Activated T-cell treated with anti-CD3 and anti-CD28 coated beads, Interleukin-2, amount 50 U/mL, for 4 hours (primary cell): ENCODE data around the gene EPHX1. TPM values are rescaled to one million over a fixed set of nuclear protein-coding genes. Genes with fewer than 3 reads are reported as not detected.

ENCODE experiments used
- ATAC-seq, 2 donors: fragments of 200-7000 bp; cut with Tn5 transposase; one replicate each; pipeline ENCODE4 v1.10.0; 2021
- DNase-seq: peaks from one replicate; pipeline ENCODE4 v3.0.0-alpha.2; 2020
- H3K27me3 Mint-ChIP-seq: one replicate; pipeline ENCODE4 v1.8.0; 2021; ENCODE audit warnings: low read depth, mixed read lengths
- H3K36me3 Mint-ChIP-seq: one replicate; pipeline ENCODE4 v1.8.0; 2022; ENCODE audit warnings: mixed read lengths; ENCODE audit not compliant: insufficient read depth
- H3K4me1 Mint-ChIP-seq: one replicate; pipeline ENCODE4 v1.8.0; 2021; ENCODE audit warnings: low read depth, mixed read lengths
- H3K4me3 Mint-ChIP-seq: one replicate; pipeline ENCODE4 v1.8.0; 2021; ENCODE audit warnings: mild to moderate bottlenecking, moderate library complexity, mixed read lengths
- H3K9me3 Mint-ChIP-seq: one replicate; pipeline ENCODE4 v1.8.0; 2021; ENCODE audit warnings: mixed read lengths
- total RNA-seq, 3 donors: library from RNA; stranded (reverse); gene quantifications; one replicate each; pipeline ENCODE4 v1.2.1, GENCODE V29; 2021

Gene EPHX1
- total RNA-seq, 3 donors from 2014 or later, result 1.8 to 2.2 (median 1.9) TPM

- H3K4me3 Mint-ChIP-seq, result no peak overlapping the region
- no peaks in the 10 kb centered on the region for H3K9me3 Mint-ChIP-seq
- H3K27me3 Mint-ChIP-seq, result no peaks in the 10 kb centered on the region
- ATAC-seq (no peak), DNase-seq (no peak)
- no peaks in the 10 kb centered on the region for H3K36me3 Mint-ChIP-seq
- H3K4me1 Mint-ChIP-seq, result peaks cover 16% of the 10 kb centered on the region
These were observed 78.5 kb downstream of the EPHX1 start for GRCh38 chr1:225888289-225888897.

DNA sequence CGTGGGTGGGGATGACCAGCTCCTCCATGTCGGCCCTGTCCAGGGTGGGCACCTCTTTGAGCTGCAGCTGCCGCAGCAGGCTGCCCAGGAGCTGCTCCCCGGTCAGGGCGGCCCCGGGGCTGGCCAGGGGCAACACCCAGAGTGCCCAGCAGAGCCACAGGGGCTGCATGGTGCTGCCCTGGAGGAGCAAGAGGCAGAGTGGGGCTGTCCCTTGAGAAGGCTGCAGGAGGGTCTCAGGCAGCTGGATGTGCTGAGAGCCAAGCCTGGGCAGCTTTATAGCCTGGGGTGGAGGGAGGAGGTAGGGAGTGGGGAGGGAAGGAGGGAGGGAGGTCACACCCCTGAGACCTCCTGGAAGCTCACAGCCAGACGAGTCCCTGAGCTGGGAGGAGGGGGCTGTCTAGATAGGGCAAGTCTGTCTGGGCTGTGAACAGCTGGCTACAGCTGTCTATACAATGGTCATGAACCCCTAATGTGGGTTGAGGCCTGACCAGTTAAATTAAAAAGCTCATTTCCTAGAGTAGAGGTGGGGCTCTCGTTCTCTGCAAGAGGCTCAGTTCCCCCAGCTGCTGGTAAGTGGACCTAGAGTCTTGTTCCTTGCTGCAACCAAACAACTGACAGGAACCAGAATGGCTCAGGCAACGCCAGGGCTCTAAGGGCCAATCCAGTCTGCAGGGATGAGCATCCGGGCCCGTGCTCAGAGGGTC, 79.1 kb downstream of the EPHX1 start, which contains the start of gene LEFTY1:
Gene LEFTY1, minus strand, starts transcription at position 249 of the 704 bp plus-strand sequence. Its CDS starts 80 bp downstream, at position 169.
- H3K36me3 Mint-ChIP-seq, result no peaks in the 10 kb centered on the region
- no peaks in the 10 kb centered on the region for H3K9me3 Mint-ChIP-seq
- no peaks in the 10 kb centered on the region for H3K27me3 Mint-ChIP-seq
- peaks cover 16% of the 10 kb centered on the region for H3K4me1 Mint-ChIP-seq
- ATAC-seq (no peak), DNase-seq (no peak)
- H3K4me3 Mint-ChIP-seq, result no peak within 1 kb of the TSS

DNA sequence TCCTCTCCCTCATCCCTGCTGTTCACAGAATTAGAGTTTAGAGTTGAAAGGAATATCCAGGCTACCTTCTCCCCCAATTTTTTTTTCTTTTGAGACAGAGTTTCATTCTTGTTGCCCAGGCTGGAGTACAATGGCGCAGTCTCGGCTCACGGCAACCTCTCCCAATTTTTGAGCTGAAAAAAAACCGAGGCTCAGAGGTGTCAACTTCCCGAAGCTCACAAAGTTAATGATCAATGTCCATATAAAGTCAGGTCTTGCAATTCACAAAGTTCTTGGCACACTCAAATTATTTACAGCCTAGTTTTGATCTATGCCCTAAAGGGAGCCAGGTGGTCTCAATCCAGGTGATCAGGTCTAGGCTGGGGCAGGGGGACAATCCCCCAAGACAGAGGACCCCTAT, 79.8 kb downstream of the EPHX1 start:
- Mint-ChIP-seq H3K36me3 (no peaks in the 10 kb centered on the region), H3K27me3 (no peaks in the 10 kb centered on the region), H3K9me3 (no peaks in the 10 kb centered on the region), H3K4me1 (peaks cover 17% of the 10 kb centered on the region), H3K4me3 (no peak overlapping the region)
- no peak for ATAC-seq
- DNase-seq, result no peak

DNA sequence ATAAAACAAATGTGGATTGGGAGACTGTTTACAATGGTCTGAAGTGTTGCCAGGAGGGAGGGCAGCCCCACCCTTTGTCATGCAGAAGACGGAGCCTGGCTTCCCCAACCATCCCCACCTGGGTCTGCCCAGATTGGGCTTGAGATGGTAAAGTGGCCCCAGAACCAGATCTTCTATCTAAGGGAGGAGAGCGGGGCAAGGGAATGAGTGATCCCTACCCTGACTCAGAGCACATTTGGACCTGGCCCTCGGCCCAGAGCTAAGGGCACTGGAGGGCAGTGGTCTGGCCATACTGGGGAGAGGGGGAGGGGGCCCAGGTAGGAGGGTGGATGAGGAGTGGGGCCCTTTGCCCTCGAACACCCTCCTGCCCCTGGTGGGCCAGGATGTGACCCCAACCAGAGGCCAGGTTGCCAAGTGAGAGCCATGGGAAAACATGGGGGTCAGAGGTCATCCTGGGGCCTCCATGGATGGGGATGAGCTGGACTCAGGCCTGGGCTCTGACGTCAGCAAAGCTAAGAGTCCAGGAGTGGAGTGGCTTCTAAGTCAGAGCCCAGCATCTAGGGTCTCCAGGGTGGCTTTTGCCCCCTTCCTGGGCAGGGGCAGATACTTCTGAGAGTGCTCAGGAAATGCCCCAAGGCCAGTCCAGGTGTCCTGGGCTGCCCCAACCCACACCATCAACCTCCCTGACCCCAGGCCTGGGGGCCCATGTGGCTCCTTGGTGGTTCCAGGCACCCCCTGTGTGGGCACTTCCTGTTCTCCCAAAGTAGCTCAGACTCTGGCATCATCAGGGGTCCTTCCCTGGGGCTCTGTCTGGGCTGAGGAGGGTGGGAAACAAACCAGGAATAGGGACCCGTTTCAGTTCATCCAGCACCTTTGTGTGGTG, 80.7 kb downstream of the EPHX1 start:
- Mint-ChIP-seq H3K9me3 (no peaks in the 10 kb centered on the region), H3K27me3 (no peaks in the 10 kb centered on the region), H3K36me3 (no peaks in the 10 kb centered on the region), H3K4me1 (peaks cover 17% of the 10 kb centered on the region), H3K4me3 (no peak overlapping the region)
- ATAC-seq, result no peak
- DNase-seq, result no peak

GRCh38 chr1:225891229-225891972, 81.5 kb downstream of the EPHX1 start:
- H3K36me3 Mint-ChIP-seq, result no peaks in the 10 kb centered on the region
- DNase-seq (no peak), ATAC-seq (no peak)
- H3K4me1 Mint-ChIP-seq, result peaks cover 24% of the 10 kb centered on the region
- H3K4me3 Mint-ChIP-seq, result no peak overlapping the region
- no peaks in the 10 kb centered on the region for H3K9me3 Mint-ChIP-seq
- no peaks in the 10 kb centered on the region for H3K27me3 Mint-ChIP-seq

GRCh38 chr1:225892307-225892706, 82.4 kb downstream of the EPHX1 start:
- Mint-ChIP-seq H3K4me1 (peaks cover 33% of the 10 kb centered on the region), H3K27me3 (no peaks in the 10 kb centered on the region), H3K4me3 (no peak overlapping the region), H3K36me3 (no peaks in the 10 kb centered on the region), H3K9me3 (no peaks in the 10 kb centered on the region)
- DNase-seq (no peak), ATAC-seq (no peak)

Other genes with a start within 250 kb of the EPHX1 start
- 1 to 10 TPM in 2 of 3 donors, under 1 TPM in 1; 0.90 to 1.3 (median 1.1) TPM for gene ENAH, start 157.0 kb upstream of the EPHX1 start, total RNA-seq
- gene SRP9, start 32.3 kb upstream of the EPHX1 start, total RNA-seq, result 100 to 1,000 TPM; 261 to 287 (median 273) TPM
- gene TMEM63A, start 72.3 kb downstream of the EPHX1 start, total RNA-seq, result 10 to 100 TPM in 1 of 3 donors, 1 to 10 TPM in 2; 7.1 to 13.5 (median 9.1) TPM
- under 1 TPM in 1 of 3 donors, not detected in 2; 0.22 TPM for gene LEFTY1, start 79.0 kb downstream of the EPHX1 start, total RNA-seq
- 100 to 1,000 TPM; 156 to 161 (median 158) TPM for gene PYCR2, start 114.1 kb downstream of the EPHX1 start, total RNA-seq
- gene LEFTY2, start 131.1 kb downstream of the EPHX1 start, total RNA-seq, result not detected
- 10 to 100 TPM; 27.3 to 28.8 (median 28.5) TPM for gene SDE2, start 189.2 kb downstream of the EPHX1 start, total RNA-seq